Adrenal gland (tissue), 5 donors: ENCODE results near the gene COPS6.

Experiments used
- POLR2A ChIP-seq, 2 donors: fragments of 450-650 bp; IDR thresholded peaks; one replicate each; pipeline ENCODE4 v1.6.1; 2017; ENCODE audit warnings: antibody characterized with exemption in 2 of 2, mild to moderate bottlenecking in 2 of 2, moderate library complexity in 1 of 2
- TF ChIP-seq, protein P1 (sequence below), 6 experiments: fragments of 450-650 bp in 4 of 6; fragments of 200-600 bp in 2 of 6; sonication (generic) in 1 of 6; IDR thresholded peaks; 1 replicate in 5 of 6; 2 replicates in 1 of 6; pipeline versions ENCODE4 v1.5.1 to v1.8.0; 2016 to 2021; ENCODE audit warnings: antibody characterized with exemption in 6 of 6, mild to moderate bottlenecking in 2 of 6, moderate library complexity in 1 of 6
- donor health status: DM: no; HTN: no; CAD: no.

DNA sequence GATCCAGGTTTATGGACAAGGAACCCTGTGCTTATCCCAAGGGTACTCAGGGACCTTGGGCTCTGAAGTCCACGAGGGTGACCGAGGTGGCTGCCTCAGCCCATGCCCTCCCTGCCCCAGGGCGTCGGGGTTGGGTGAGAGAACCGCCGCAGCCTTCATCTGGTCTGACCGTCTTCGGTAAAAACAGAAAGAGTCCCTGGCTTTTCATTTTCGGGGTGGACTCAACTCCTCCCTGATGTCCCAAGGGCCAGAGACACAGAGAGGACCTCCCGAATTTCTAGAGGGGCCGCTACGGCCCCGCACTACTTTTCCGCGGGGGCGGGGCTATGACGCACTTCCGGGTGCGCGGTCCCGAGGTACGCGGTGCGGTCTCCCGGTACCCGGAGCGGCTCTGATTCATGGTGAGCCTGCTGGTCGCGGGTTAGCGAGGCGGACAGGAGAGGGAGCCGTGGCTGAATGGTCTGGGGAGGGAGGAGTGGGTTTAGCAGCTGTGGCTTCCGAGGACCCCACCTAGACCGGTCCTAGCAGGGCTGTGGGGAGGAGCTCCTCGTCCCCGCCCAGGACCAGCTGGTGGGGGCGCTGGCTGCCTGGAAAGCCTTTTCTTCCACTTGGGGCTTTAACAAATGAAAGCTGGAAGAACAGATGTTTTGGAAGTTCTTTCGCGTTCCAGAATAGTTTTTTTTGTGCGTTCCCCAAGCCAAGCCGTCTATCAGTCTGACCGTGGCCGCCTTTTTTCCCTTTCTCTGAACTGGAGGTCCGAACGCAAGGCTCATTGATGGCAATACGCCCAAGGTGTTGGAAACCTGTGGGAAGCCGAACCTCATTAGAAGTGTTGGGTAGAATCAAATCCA lies 39.1 kb upstream of the COPS6 start, which contains the start of gene ZSCAN21:
- TF ChIP-seq, protein P1, sequence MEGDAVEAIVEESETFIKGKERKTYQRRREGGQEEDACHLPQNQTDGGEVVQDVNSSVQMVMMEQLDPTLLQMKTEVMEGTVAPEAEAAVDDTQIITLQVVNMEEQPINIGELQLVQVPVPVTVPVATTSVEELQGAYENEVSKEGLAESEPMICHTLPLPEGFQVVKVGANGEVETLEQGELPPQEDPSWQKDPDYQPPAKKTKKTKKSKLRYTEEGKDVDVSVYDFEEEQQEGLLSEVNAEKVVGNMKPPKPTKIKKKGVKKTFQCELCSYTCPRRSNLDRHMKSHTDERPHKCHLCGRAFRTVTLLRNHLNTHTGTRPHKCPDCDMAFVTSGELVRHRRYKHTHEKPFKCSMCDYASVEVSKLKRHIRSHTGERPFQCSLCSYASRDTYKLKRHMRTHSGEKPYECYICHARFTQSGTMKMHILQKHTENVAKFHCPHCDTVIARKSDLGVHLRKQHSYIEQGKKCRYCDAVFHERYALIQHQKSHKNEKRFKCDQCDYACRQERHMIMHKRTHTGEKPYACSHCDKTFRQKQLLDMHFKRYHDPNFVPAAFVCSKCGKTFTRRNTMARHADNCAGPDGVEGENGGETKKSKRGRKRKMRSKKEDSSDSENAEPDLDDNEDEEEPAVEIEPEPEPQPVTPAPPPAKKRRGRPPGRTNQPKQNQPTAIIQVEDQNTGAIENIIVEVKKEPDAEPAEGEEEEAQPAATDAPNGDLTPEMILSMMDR (IDR thresholded peaks at IDR 0.05): peak in 2 of 6 experiments; percentile 9 to 15
- peak; percentile 46 to 95 for TF ChIP-seq POLR2A (IDR thresholded peaks at IDR 0.05)
